ENCODE data around the gene MDK.

MDK gene

GRCh38 chr11:46381048-46381818, at the start of gene MDK:
Gene MDK, plus strand, starts transcription at chr11:46381669. Its CDS starts 389 bp downstream, at chr11:46382058.
- DNase-seq (ENCODE audit: low read depth), result no peak

GRCh38 chr11:46332093-46332567, 49.3 kb upstream of the MDK start:
- DNase-seq (ENCODE audit: low read depth), result no peak

GRCh38 chr11:46332568-46333393, 48.7 kb upstream of the MDK start:
- DNase-seq (ENCODE audit: low read depth), result no peak

GRCh38 chr11:46333394-46333947, 48.0 kb upstream of the MDK start:
- no peak for DNase-seq (ENCODE audit: low read depth)

- no peak for DNase-seq (ENCODE audit: low read depth)
These were observed 47.3 kb upstream of the MDK start for GRCh38 chr11:46334211-46334610.

- DNase-seq (ENCODE audit: low read depth), result no peak
These were observed 46.2 kb upstream of the MDK start for GRCh38 chr11:46335271-46335670.

GRCh38 chr11:46335890-46336562, 45.4 kb upstream of the MDK start:
- no peak for DNase-seq (ENCODE audit: low read depth)

GRCh38 chr11:46336563-46337180, 44.8 kb upstream of the MDK start:
- DNase-seq (ENCODE audit: low read depth), result no peak

GRCh38 chr11:46337626-46338345, 43.7 kb upstream of the MDK start:
- DNase-seq (ENCODE audit: low read depth), result no peak

- DNase-seq (ENCODE audit: low read depth), result no peak
These were observed 42.9 kb upstream of the MDK start for GRCh38 chr11:46338636-46338987.

- no peak for DNase-seq (ENCODE audit: low read depth)
These were observed 42.3 kb upstream of the MDK start for GRCh38 chr11:46338988-46339666.

- no peak for DNase-seq (ENCODE audit: low read depth)
These were observed 41.7 kb upstream of the MDK start for GRCh38 chr11:46339816-46340215.

GRCh38 chr11:46341454-46341853, 40.0 kb upstream of the MDK start:
- no peak for DNase-seq (ENCODE audit: low read depth)

GRCh38 chr11:46342239-46342638, 39.2 kb upstream of the MDK start:
- DNase-seq (ENCODE audit: low read depth), result no peak

GRCh38 chr11:46343520-46343919, 37.9 kb upstream of the MDK start:
- no peak for DNase-seq (ENCODE audit: low read depth)

- DNase-seq (ENCODE audit: low read depth), result no peak
These were observed 36.3 kb upstream of the MDK start for GRCh38 chr11:46345131-46345597.

GRCh38 chr11:46345881-46346484, 35.5 kb upstream of the MDK start:
- no peak for DNase-seq (ENCODE audit: low read depth)

- peak; percentile 62 for DNase-seq (ENCODE audit: low read depth)
These were observed 34.4 kb upstream of the MDK start, which contains the start of gene DGKZ for GRCh38 chr11:46346886-46347636. Gene DGKZ, plus strand, starts transcription at chr11:46347463. Its CDS starts 197 bp downstream, at chr11:46347660.

- no peak for DNase-seq (ENCODE audit: low read depth)
These were observed 33.7 kb upstream of the MDK start for GRCh38 chr11:46347637-46348311.

All from GM04504 (cell line).